RWPE1 (cell line): ENCODE results near the gene UST.
"Not testable (repeated sequence)": the region's sequence is repeated elsewhere in the genome, so short reads cannot be mapped to it uniquely, and the experiment has no call there.

Experiments used
- CTCF ChIA-PET: fragments of 350-600 bp; sonication (Branson Sonifier 250); formaldehyde crosslinking; extraction: SDS; loops from one replicate; lab custom pipeline; 2021; lab: Yijun Ruan, JAX
- POLR2A ChIA-PET: fragments of 400-600 bp; formaldehyde crosslinking; extraction: SDS; loops from one replicate; lab custom pipeline; 2020; ENCODE audit warnings: antibody characterized with exemption; ENCODE audit not compliant: low non-redundant PET; lab: Yijun Ruan, JAX
- DNase-seq: peaks from one replicate; pipeline ENCODE4 v3.0.0; 2012; ENCODE audit warnings: low spot score
- H3K27ac ChIP-seq: fragments of 450-650 bp; 2 replicates; pipeline ENCODE4 v1.5.1; 2017
- CTCF ChIP-seq: fragments of 450-650 bp; conservative IDR thresholded peaks from 2 replicates; pipeline ENCODE4 v1.5.1; 2017; ENCODE audit warnings: low read depth, mild to moderate bottlenecking

UST gene

GRCh38 chr6:148904896-148905870, 158.4 kb downstream of the UST start:
- H3K27ac ChIP-seq, result no peak overlapping the region
- no peak for TF ChIP-seq CTCF
- no peak for DNase-seq
- CTCF ChIA-PET, result interaction anchor here (0.5 kb wide), 1 partner anchor 11 kb away, joined by 3 read pairs; no protein-coding TSS in a partner anchor
- POLR2A ChIA-PET, result no interaction called here

GRCh38 chr6:148905901-148906300, 159.1 kb downstream of the UST start:
- ChIA-PET POLR2A (no interaction called here), CTCF (interaction anchor here (0.5 kb wide), 1 partner anchor 12 kb away, joined by 3 read pairs; no protein-coding TSS in a partner anchor)

GRCh38 chr6:148906386-148906785, 159.6 kb downstream of the UST start:
- no peak for DNase-seq
- TF ChIP-seq CTCF, result no peak
- H3K27ac ChIP-seq, result no peak overlapping the region
- POLR2A ChIA-PET, result no interaction called here
- CTCF ChIA-PET, result interaction anchor here (0.5 kb wide), 1 partner anchor 21 kb away, joined by 3 read pairs; no protein-coding TSS in a partner anchor

More at GRCh38 chr6:148905901-148906300, 159.1 kb downstream of the UST start:
- TF ChIP-seq CTCF, result no peak
- no peak for DNase-seq
- no peak overlapping the region for H3K27ac ChIP-seq

- no peak overlapping the region for H3K27ac ChIP-seq
- ChIA-PET POLR2A (no interaction called here), CTCF (interaction anchor here (0.7 kb wide), 1 partner anchor 1985 kb away, joined by 7 read pairs; no protein-coding TSS in a partner anchor)
- TF ChIP-seq CTCF, result no peak
- no peak for DNase-seq
These were observed 160.7 kb downstream of the UST start for GRCh38 chr6:148907573-148907972.

GRCh38 chr6:148912252-148912651, 165.4 kb downstream of the UST start:
- no peak for TF ChIP-seq CTCF
- DNase-seq, result no peak
- ChIA-PET CTCF (no interaction called here), POLR2A (no interaction called here)
- no peak overlapping the region for H3K27ac ChIP-seq

- DNase-seq, result no peak
- no peak overlapping the region for H3K27ac ChIP-seq
- ChIA-PET CTCF (no interaction called here), POLR2A (no interaction called here)
- no peak for TF ChIP-seq CTCF
These were observed 169.0 kb downstream of the UST start for GRCh38 chr6:148915810-148916209.

GRCh38 chr6:148916485-148916884, 169.7 kb downstream of the UST start:
- POLR2A ChIA-PET, CTCF ChIA-PET, H3K27ac ChIP-seq, DNase-seq: not testable (repeated sequence)
